ENCODE measurements around the gene TMEM209.
A peak's percentile ranks its signal among the peaks of the same experiment; 100 is the strongest.

TMEM209 gene

DNA sequence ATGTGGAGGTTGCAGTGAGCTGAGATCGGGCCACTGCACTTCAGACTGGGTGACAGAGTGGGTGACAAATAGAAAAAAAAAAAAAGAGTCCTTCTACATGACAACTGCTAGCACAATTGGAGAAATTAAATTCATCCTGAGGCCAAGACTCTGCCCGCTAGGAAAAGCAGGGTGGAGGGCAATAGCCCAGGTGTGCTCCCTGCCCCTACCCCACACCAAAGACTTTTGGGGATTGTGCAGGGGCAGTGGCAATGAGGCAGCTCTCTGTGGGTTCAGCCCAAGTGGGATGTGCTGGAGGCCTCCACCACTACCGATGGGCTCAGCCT lies 61.3 kb downstream of the TMEM209 start:
- no peak for DNase-seq (ENCODE audit: low spot score)

DNA sequence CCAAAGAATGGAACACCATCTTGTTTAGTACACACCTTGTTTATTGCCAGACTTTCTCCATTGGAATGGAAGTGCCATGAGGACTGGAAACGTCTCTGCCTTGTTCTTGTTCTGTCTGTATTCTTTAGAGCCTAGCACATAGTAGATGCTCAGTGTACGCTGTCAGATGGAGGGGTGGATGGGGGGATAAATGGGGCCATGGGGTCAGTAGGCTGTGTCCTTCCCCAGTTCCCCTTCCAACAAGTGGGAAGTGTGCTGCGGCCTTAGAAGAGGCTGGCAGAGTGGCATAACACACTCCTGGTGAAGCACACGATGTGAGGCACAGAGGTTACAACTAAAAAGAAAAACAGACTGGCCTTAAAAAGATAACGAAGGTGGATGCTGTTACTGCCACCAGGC lies 61.9 kb downstream of the TMEM209 start:
- no peak for DNase-seq (ENCODE audit: low spot score)

DNA sequence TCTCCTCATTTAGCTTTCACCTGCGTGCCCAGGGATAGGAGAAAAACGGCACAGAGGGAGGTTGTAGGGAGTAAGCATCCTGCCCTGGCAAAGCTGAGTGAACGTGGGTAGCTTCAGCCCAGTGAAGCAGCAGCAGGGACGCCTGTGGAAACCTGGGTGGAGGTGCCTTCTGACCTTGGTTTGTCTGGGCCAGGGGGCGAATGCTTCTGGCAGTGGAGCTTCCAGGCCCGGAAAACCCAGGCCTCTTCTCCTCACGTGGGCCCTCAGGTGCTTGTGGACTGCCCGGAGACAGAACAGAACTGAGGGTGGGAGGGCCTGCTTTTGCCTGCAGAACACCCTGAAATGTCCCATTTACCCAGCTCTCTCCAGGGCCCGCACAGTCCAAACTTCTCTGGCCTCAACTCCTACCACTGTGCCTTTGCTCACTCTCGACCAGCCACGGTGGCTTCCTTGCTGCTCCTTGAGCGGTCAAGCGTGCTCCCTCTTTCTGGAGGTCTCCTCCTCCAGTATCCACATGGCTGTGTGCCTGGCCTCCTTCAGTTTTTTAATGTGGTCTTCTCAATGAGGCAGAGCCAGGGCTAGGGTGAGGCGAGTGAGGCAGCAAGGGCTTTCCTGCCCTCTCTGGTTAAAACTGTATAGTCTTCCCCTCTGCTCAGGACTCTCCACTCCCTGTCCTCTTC lies 62.4 kb downstream of the TMEM209 start:
- no peak for DNase-seq (ENCODE audit: low spot score)

DNA sequence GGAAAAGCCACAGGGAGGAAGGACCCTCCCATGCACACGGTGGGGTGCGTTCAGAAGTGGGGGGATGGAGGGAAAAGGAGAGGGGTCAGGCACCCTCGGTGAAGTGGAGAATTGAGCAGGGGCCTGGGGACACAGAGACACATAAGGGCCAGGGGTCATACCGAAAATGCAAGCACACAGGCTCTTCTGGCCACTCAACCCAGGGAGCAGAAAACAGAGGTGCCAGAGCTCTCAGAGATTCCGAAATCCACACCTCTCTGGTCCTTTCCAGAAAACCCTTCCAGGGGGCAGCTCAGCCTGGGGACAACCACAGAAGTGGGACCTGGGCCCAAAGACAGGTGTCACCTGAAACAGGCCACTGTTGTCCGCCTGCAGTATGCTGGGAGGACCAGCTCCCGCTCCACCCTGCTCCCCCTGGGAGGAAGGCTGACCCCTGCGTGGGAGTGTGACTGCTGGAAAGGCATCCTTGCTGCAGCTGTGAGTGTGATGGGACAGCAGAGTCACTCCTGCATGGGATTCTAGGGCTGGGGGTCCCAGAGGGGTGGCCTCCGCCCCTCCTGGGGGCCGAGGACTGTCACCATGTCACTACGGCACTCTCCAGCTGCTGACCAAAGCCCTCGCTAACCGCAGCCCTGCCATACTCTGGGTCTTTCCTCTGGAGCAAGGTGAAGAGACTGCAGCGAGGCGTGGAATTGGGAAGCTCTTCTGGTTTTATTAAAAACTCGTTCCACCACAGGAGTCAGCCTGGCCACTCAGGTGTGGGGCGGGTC lies 63.1 kb downstream of the TMEM209 start:
- no peak for DNase-seq (ENCODE audit: low spot score)

DNA sequence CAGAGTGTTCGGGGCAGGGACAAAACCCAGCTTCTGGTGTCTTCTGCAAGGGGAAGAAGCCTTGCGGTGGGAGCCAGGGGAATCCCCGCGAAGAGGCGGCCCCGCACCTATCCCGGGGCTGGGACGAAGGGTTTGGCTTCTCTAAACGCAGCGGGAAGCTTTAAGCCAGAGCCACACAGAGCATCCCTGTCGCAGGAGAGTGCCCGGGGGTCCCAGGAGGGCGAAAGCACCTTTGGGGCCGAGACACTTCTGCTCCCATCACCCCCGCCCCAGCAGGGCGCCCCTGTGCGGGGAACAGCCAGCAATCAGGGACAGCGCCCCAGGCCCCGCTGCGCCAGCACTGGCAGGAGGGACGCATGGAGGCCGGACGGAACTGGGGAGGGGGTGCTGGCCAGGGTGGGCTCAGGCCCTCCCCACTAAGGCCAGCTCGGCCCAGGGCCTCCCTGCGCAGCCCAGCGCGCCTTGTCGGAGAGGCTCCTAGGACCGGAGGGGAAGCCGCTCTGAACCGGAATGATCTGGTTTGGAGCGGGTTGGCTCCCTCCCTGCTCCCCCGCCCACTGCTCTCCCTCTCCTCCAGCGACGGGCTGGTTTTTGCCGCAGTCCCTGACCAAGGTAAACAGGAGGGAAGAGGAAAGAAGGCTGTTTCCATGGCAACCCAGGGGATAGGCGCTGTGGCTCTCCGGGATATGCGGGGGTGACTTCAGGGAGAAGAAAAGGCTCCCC lies 63.9 kb downstream of the TMEM209 start:
- DNase-seq (ENCODE audit: low spot score), result peak; percentile 84

DNA sequence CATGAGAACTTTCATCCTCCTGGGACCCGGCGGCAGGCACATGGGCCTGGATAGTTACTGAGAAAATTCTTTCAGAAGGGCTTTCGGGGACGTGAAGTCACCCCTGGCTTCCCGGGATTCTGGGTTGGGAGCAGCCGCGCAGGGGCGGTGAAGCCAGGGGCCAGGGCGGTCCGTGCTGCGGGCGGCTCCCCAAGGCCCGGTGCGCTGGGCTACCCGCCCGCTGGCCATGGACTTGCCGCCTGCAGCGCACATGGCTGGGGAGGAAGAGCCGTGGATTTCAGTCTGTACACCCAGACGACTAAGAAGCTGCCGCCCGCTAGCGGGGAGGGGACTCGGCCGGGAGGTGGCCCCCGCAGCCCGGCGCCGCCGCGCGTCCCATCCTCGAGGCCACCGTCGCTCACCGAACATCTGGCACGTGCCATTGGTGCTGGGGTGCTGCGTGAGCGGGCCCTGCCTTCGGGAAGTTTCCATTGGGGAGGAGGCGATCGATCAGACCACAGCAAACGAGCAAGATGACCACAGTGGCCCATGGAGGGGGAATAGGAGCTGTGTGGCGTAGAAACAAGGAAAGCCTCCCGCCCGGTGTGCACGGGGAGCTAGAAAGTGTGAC lies 64.5 kb downstream of the TMEM209 start:
- DNase-seq (ENCODE audit: low spot score), result no peak

DNA sequence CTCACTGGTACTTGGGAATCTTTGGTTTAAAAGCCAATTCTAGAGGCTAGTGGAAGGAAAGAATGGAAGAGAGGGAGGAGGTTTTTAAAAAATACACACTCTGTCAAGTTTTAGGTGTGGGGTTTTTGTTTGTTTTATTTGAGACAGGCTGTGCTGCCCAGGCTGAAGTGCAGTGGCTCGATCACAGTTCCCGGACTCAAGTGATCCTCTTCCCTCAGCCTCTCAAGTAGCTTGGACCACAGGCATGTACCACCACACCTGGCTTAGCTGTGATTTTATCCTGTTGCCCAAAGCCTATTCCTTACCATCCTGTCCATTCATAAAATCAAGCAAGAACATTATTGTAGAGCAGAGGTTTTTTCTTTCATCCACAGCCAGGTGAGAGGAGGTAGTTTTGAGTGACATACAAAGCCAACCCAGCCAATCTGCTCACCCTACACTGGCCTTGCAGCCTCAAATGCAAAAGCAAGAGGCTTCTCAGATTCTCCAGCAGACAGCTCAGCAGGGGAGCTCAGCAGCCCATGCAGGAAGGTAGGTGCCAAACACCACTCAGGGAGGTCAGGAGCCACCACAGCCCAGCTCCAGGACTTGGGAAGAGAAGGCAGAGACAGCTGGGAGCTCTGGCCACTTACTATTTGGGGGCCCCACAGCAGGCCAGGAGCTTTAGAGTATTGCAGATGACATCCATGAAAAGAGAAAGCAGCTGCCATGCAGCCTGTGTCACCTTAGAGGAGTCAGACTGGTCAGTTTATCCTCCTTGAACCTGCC lies 65.8 kb downstream of the TMEM209 start:
- DNase-seq (ENCODE audit: low spot score), result no peak

DNA sequence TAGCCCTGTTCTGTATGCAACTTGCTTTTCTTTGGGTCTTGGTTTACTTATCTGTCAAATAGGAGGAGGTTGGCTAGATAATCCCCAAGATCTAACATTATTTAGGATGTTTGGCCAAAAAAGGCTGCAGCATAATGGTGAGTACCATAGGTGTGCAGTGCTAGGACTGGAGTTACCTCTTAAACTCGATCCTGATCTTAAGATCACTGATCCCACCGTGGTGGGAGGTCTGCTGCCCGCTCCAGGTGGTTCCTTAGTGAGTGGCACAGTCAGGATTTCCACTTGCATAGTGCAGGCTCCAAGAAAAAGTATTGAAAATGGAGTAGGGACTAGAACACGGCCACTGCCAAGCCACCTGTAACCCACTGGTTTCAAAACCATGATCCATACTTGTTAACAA lies 68.0 kb downstream of the TMEM209 start:
- no peak for DNase-seq (ENCODE audit: low spot score)

DNA sequence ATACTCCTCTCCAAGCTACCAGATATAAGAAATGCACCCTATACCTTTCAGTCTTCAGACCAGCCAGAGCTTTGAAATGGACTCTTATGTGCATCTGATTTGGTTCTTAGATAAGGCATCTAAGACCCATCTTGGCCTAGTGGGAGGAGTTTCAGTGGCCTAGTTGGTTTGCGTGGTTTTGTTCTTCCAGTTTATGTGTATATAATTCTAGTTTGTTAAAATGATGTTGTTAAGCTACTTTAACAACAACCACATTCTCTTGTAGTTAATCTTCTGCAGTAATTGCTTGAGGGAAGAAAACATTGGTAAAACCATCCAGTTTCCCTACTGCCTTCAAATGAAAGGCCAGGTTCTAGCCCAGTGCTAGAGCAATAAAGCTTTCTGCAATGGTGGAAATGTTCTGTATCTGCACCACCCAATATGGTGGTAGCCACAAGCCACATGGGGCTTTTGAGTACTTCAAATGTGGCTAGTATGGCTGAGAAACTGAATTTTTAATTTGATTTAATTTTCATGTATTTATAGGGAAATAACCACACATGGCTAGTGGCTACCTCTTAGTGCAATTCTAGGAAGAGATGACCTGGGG lies 68.5 kb downstream of the TMEM209 start:
- DNase-seq (ENCODE audit: low spot score), result no peak

DNA sequence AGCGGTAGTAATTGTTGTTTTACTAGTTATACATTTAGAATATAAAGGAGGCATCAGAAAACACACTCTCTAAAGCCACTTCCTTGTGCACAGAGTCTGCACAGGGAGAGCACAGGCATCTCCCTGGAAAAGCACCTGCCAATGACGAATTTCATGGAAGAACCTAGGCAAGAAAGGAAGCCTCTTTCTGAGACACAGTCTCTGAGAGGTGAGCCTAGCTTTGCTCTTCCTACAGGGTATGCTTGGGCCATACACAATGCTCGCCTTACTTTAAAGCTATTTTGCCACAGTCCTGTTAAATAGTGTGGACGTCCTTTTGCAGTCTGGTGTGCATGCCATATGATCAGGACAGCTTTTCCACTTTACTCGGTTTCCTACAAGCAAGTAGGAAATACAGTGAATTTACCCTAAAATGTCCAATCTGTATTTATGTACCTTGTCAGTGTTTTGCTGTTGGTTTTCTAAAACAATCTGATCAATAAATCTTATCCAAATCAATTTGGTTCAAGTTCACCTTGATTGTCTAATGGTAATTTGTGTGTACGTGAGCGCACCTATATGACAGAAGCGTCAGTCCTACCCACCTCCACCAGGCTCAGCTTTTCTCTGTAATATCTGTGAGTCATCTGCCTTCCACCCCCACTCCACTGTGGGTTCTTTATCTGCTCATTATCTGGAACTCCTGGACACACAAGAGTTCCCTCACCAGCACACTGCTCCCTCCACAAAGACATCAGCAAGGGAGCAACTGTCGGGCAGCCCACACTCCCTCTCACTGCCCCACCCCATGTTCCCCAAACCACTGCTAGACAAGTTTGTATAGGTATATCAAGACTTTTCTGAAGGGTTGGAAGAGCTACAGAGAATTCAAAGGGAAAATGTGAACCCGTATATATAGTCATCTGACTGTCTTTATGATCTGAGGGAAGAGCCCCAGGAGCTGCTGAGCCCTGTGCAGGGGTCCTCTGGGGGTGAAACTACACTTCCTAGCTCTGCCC lies 69.7 kb downstream of the TMEM209 start:
- no peak for DNase-seq (ENCODE audit: low spot score)

DNA sequence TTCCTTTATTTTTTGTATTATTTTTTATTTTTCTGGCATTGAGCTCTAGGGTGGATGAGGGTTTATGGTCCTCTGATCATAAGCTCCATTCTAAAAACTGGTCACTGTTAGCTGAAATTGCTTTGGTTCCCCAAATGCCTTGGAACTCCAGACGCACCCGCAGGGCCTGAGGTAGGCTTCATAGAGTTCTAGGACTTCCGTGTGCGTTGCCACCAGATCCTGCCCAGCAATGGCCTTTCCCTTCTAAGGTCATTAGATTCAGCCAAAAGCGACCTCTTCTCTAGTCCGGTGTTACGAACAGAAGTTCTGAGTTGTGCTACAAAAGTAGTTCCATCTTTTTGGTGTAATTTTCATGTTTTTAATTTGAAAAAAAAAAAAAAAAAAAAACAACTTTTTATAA lies 70.5 kb downstream of the TMEM209 start:
- no peak for DNase-seq (ENCODE audit: low spot score)

DNA sequence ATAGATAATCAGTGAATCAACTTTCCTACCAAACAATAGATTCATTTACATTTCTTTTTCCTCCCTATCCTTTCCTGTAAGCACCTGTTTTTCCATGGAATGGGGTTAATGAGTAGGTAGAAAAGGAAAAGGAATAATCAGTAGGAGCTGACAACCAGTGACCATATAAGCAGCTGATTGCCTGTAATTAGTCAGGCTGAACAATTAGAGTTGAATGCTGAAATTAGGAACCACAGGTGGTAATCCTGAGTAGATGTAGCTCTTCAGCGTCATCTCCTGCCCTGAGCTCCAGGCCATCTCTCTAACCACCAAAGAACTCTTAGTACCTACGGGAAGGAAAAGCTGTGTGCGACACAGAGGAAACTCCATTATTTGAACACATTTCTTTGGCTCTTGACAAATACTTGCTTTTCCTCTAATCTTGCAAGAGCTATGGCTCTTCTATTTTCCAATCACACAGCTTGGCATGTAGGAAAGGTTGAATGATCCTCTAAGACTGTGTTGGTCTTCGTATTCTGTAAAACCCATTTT lies 71.0 kb downstream of the TMEM209 start:
- no peak for DNase-seq (ENCODE audit: low spot score)

DNA sequence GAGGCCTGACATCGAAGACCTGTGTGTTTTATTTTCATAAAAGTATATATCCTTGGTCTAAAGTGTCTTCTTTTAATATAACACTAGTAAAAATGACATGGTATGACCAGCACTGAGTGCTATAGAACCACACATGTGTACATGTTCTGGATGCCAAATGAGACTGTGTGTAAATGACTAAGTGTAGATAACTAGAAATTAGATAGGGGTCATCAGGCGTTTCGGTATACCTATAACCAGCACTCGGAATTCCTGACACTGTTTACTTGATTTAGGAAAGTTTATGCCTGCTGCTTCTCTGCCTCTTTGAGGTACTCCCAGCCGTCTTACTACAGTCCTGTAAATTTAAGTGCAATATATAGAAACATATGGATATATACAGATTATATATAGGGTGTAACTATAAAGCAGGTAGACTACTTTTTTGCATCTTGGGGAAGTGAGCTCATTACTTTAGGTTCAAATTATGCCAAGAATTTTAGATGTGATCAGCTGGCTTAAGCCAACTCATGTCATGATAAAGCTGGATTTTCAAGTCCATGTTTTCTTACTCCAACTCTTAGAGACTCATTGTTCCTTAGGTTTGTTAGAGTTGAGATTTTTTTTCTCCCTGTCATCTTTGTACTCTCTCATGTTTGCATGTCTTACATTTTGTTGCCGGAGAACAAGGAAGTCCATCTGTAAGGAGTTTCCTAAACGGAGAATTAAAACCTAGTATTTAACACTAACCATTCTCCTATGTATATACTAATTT lies 72.0 kb downstream of the TMEM209 start:
- no peak for DNase-seq (ENCODE audit: low spot score)

DNA sequence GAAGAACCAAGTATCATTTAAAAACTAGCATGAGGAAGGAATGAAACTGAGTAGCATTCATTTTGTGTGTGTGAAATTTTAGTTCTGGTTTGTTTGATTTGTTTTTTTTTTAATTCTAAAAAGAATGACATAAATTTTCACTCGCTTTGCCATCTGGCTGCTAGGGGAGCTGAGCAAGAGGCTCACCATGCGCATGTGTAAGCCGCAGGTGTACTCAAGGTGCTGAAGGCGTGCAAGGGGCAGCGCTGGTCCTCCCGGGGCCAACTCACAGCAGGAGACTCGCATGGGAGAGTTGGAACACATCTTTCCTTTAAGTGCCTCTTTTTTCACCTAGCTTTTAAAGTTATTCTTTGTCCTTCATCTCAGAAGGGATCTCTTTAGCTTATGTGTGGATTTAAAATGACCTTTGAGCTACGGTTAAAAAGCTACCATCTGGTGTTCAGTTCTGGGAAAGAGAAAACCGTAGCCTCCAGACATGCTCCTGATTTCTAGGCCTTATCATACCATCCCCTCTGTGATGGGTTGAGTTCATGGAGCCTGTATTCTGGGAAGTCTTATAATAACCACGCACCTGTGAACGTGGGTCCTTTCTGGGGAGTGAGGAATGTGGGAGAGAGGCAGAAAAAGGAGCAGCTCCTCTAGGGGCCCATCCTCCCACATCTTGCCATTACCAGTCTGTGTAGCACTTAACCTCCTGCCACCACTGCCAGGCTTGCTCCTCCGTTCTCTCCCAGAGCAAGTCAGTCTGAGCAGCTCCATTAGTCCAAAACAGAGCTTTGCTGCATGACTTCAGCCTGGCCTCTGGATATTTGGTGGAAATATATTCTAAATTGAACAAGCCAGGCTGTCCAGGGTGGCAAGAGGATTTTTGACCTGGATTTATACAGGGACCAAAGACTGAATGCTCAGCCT lies 73.0 kb downstream of the TMEM209 start:
- DNase-seq (ENCODE audit: low spot score), result no peak

DNA sequence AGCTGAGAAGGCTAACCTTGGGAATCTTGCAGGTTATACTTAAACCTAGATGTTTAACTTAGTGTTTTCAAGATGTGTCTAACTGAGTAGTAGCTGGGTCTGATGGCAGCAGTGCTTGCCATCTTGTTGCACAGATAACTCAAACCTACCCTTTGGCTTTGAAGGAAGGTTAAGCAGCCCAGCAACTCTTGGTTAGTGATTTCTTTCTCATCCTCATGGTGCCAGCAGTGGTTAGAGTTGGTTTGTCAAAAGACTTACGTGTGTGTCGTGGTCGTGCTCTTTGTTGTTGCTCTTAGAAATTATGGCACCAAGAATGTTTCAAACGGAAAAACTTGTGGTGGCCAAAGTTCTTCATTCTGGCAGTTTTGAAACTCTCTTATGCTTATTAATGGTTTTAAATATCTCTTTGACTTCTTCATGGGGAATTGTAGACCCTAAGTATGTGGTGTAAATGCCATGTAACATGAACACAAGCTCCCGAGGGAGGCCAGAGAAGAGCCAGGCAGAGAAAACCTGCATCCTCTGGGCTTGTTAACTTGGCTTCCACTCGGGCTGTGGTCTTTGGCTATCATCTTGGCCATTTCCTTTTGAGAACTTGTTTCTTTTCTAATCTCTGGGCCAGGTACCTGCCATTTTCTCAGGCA lies 73.9 kb downstream of the TMEM209 start:
- DNase-seq (ENCODE audit: low spot score), result no peak

DNA sequence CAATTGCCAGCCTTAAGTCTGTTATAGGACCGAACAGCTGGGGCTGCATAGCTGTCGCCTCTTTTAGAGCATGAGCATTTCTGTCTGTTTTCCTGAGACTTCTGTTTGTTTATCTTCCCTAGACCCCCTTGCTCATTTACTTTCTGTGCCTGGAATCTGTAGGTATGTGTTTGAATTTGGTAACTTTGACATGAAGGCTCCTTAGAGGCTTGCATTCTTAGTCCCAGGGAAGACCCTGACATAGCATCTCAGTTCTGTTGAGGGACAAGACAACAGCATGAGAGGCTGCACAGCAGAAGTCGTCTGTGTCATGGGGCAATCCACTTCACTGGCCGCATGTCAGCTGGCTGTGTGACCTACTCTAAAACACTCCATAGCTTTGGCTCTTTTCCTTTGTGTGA lies 76.2 kb downstream of the TMEM209 start:
- no peak for DNase-seq (ENCODE audit: low spot score)

DNA sequence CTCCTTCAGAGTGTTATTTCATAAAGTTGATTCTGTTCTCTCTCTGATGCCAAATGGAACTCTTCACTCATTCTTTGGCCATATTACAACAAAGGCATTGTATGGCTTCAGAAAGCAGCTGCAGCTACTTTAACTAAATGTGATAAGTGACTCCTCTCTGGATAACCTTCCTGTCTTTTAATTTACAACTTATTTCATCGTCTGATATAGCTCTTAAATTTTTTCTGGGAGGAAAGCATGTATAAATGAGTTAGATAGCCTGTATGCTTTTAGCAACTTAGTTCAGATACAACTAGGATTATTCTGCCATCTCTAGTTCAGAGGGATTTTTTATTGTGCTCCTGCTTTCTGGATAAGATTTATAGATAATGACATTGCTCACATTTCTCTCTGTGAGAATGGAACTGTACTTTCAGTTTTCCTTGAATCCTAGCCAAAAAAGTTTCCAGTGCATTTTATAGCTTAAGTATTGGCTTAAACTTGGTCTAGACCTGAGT lies 77.3 kb downstream of the TMEM209 start:
- no peak for DNase-seq (ENCODE audit: low spot score)

DNA sequence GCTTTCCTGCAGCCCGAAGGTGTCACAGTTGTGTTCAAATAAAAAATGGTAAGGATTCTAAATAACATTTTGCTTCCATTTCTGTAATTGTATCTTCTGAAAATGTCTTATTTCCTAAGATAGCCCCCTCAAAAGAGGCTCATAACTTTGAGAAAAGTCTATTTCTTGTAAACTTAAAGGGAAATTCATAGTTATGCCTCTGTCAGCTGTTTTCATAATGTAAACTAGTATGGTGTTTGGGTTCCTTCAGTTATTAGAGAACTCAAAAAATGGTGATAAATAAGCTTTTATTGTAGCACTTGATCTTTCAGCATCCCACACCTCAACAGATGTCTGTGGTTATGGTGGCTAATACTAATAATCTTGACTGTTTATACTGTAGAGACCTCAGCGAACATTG lies 77.8 kb downstream of the TMEM209 start:
- no peak for DNase-seq (ENCODE audit: low spot score)
